ENCODE results near the gene MYLK4. TPM values are rescaled to one million over a fixed set of nuclear protein-coding genes. Genes with fewer than 3 reads are reported as not detected.

Gene MYLK4
- total RNA-seq, 1 donor from 2014 or later = 0.49 TPM

- no peak for TF ChIP-seq CTCF (IDR thresholded peaks at IDR 0.05; ENCODE audit: partially characterized antibody, unreplicated experiment)
- Mint-ChIP-seq H3K27ac (ENCODE audit: unreplicated experiment) (no peak overlapping the region), H3K36me3 (ENCODE audit: unreplicated experiment) (no peaks in the 10 kb centered on the region), H3K4me3 (ENCODE audit: unreplicated experiment) (no peak overlapping the region), H3K4me1 (ENCODE audit: low read depth, unreplicated experiment) (peaks cover 11% of the 10 kb centered on the region), H3K9me3 (ENCODE audit: unreplicated experiment) (peaks cover 2% of the 10 kb centered on the region), H3K27me3 (ENCODE audit: unreplicated experiment) (peaks cover 4% of the 10 kb centered on the region)
- no peak for DNase-seq
Observed at GRCh38 chr6:2737885-2738284, 12.8 kb downstream of the MYLK4 start.

GRCh38 chr6:2734488-2735166 lies 16.1 kb downstream of the MYLK4 start:
- Mint-ChIP-seq H3K27ac (ENCODE audit: unreplicated experiment) (peak overlapping the region; percentile 55), H3K9me3 (ENCODE audit: unreplicated experiment) (peaks cover 2% of the 10 kb centered on the region), H3K4me3 (ENCODE audit: unreplicated experiment) (no peak overlapping the region), H3K27me3 (ENCODE audit: unreplicated experiment) (peaks cover 4% of the 10 kb centered on the region), H3K4me1 (ENCODE audit: low read depth, unreplicated experiment) (peaks cover 20% of the 10 kb centered on the region), H3K36me3 (ENCODE audit: unreplicated experiment) (no peaks in the 10 kb centered on the region)
- no peak for DNase-seq
- TF ChIP-seq CTCF (IDR thresholded peaks at IDR 0.05; ENCODE audit: partially characterized antibody, unreplicated experiment) = no peak

- H3K4me3 Mint-ChIP-seq (ENCODE audit: unreplicated experiment) = no peak overlapping the region
- H3K9me3 Mint-ChIP-seq (ENCODE audit: unreplicated experiment) = peaks cover 3% of the 10 kb centered on the region
- peak; percentile 22 for DNase-seq
- H3K4me1 Mint-ChIP-seq (ENCODE audit: low read depth, unreplicated experiment) = peaks cover 20% of the 10 kb centered on the region
- TF ChIP-seq CTCF (IDR thresholded peaks at IDR 0.05; ENCODE audit: partially characterized antibody, unreplicated experiment) = no peak
- peak overlapping the region; percentile 55 for H3K27ac Mint-ChIP-seq (ENCODE audit: unreplicated experiment)
- H3K36me3 Mint-ChIP-seq (ENCODE audit: unreplicated experiment) = no peaks in the 10 kb centered on the region
- peaks cover 4% of the 10 kb centered on the region for H3K27me3 Mint-ChIP-seq (ENCODE audit: unreplicated experiment)
Observed at GRCh38 chr6:2733736-2734480, 16.8 kb downstream of the MYLK4 start.

- no peak for TF ChIP-seq CTCF (IDR thresholded peaks at IDR 0.05; ENCODE audit: partially characterized antibody, unreplicated experiment)
- Mint-ChIP-seq H3K4me3 (ENCODE audit: unreplicated experiment) (peak overlapping the region; percentile 6), H3K27ac (ENCODE audit: unreplicated experiment) (no peak overlapping the region), H3K36me3 (ENCODE audit: unreplicated experiment) (no peaks in the 10 kb centered on the region), H3K4me1 (ENCODE audit: low read depth, unreplicated experiment) (peaks cover 20% of the 10 kb centered on the region), H3K27me3 (ENCODE audit: unreplicated experiment) (peaks cover 4% of the 10 kb centered on the region), H3K9me3 (ENCODE audit: unreplicated experiment) (peaks cover 3% of the 10 kb centered on the region)
- DNase-seq = no peak
Observed at GRCh38 chr6:2733324-2733723, 17.4 kb downstream of the MYLK4 start.
